Fibroblast of mammary gland (primary cell): Measurements from ENCODE around the gene PHF2.

Source experiments
- DNase-seq: peaks from one replicate; pipeline ENCODE4 v3.0.0-alpha.2; 2010; ENCODE audit warnings: low read depth
- H3K4me3 ChIP-seq: 2 replicates; pipeline ENCODE4 v1.5.1; 2011; ENCODE audit warnings: low read depth, mild to moderate bottlenecking, low read length, moderate library complexity; ENCODE audit not compliant: control insufficient read depth
- TF ChIP-seq, protein P1 (sequence below): conservative IDR thresholded peaks from 2 replicates; pipeline ENCODE4 v1.5.1; 2011; ENCODE audit warnings: low read depth, low read length, inconsistent platforms; ENCODE audit not compliant: control insufficient read depth, insufficient read depth

The PHF2 gene

GRCh38 chr9:93667006-93667405 lies 90.6 kb downstream of the PHF2 start:
- TF ChIP-seq, protein P1, sequence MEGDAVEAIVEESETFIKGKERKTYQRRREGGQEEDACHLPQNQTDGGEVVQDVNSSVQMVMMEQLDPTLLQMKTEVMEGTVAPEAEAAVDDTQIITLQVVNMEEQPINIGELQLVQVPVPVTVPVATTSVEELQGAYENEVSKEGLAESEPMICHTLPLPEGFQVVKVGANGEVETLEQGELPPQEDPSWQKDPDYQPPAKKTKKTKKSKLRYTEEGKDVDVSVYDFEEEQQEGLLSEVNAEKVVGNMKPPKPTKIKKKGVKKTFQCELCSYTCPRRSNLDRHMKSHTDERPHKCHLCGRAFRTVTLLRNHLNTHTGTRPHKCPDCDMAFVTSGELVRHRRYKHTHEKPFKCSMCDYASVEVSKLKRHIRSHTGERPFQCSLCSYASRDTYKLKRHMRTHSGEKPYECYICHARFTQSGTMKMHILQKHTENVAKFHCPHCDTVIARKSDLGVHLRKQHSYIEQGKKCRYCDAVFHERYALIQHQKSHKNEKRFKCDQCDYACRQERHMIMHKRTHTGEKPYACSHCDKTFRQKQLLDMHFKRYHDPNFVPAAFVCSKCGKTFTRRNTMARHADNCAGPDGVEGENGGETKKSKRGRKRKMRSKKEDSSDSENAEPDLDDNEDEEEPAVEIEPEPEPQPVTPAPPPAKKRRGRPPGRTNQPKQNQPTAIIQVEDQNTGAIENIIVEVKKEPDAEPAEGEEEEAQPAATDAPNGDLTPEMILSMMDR, result no peak
- no peak for DNase-seq
- H3K4me3 ChIP-seq, result no peak overlapping the region

- DNase-seq, result no peak
- no peak overlapping the region for H3K4me3 ChIP-seq
- TF ChIP-seq, protein P1, result no peak
Measured at GRCh38 chr9:93667627-93668026, 91.2 kb downstream of the PHF2 start.

DNA sequence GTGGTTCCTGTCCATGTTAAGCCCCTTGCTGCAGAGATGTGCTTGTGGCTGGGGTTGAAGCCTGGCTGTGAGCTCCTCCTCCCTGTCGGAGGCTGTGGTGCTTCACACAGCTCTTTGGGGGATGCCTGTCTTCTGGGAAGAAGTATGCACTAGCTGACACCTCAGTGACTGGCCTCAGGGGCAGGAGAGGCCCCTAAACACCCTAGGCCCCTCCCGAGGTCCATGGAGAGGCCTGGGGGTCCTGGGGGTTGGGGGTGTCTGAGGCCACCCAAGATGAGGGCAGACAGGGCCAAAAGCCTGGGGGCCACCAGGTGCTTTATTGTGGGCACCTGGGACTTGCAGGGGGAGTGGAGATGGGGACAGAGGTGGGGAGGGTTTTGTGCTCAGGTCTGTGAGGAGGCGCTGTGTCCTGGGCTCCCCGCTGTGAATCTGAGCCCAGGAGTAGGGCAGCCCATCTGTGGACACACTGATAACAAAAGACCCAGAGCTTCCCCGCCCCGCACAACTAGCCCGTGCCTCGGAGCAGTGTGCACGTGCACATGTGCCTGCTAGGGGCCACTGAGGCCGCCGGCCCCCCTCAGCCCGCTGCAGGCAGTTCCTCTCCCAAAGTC lies 92.0 kb downstream of the PHF2 start:
- TF ChIP-seq, protein P1, result no peak
- H3K4me3 ChIP-seq, result no peak overlapping the region
- DNase-seq, result no peak

- DNase-seq, result no peak
- TF ChIP-seq, protein P1, result no peak
- no peak overlapping the region for H3K4me3 ChIP-seq
Measured at GRCh38 chr9:93669116-93669957, 93.0 kb downstream of the PHF2 start.

DNA sequence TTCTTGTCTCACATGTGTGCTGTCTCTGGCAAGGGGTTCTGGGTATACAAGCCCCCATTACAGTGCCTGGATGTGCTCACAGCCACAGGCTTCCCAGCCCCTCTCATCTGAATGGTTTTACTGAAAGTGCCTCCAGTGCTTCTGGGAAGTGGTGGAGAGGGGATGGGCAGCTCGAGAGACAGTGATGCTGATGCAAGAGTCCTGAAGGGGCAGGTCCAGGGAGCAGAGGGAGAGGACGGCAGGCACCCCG lies 93.5 kb downstream of the PHF2 start:
- DNase-seq, result no peak
- H3K4me3 ChIP-seq, result no peak overlapping the region
- TF ChIP-seq, protein P1, result no peak

GRCh38 chr9:93670208-93671019 lies 94.0 kb downstream of the PHF2 start:
- no peak overlapping the region for H3K4me3 ChIP-seq
- TF ChIP-seq, protein P1, result no peak

More at GRCh38 chr9:93670208-93671019, 94.0 kb downstream of the PHF2 start:
- peak; percentile 30 for DNase-seq
